ENCODE results near the gene PRKN.

GRCh38 chr6:162459985-162460384 is 267.6 kb downstream of the PRKN start:
- TF ChIP-seq, protein P1, sequence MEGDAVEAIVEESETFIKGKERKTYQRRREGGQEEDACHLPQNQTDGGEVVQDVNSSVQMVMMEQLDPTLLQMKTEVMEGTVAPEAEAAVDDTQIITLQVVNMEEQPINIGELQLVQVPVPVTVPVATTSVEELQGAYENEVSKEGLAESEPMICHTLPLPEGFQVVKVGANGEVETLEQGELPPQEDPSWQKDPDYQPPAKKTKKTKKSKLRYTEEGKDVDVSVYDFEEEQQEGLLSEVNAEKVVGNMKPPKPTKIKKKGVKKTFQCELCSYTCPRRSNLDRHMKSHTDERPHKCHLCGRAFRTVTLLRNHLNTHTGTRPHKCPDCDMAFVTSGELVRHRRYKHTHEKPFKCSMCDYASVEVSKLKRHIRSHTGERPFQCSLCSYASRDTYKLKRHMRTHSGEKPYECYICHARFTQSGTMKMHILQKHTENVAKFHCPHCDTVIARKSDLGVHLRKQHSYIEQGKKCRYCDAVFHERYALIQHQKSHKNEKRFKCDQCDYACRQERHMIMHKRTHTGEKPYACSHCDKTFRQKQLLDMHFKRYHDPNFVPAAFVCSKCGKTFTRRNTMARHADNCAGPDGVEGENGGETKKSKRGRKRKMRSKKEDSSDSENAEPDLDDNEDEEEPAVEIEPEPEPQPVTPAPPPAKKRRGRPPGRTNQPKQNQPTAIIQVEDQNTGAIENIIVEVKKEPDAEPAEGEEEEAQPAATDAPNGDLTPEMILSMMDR (conservative IDR thresholded peaks at IDR 0.05): no peak
- TF ChIP-seq EZH2 (IDR thresholded peaks at IDR 0.05; ENCODE audit: low read depth): no peak
